Measurements from ENCODE around the gene STARD5.

STARD5 gene

DNA sequence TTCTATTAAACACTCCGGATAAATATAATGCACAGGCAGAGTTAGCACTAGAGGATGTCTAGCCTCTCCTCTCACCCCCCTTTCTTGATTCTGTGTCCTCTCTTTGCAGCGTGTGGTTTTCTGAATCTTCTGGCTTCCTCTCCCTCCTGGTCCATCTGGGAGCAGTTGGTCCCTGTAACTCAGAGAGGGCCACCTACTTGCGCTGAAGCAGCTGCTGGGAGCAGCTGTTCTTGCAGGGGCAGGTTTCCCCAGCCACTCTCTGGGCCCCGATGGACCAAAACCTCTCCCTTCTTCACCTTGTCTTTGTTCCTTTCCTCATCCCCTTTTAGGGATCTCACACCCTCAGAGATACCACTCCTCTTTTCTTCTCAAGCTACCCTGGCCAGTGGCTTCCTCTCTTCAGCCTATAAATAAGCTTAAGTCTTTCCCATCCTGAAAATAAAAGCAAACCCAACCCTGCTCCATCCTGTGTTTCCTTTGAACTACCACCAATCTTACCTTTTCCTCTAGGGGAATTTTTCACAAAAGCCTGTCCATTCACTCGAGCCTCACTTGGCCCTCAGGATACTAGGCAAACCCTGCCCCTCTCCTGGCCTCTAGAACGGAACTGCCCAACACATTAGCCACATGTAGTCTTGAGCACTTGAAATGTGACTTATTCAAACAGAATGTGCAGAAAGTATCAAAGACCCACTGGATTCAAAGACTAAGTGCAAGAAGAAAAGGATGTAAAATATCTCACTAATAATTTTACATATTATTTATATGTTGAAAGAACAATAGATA is 59.7 kb downstream of the STARD5 start:
- in situ Hi-C loops (cut with MboI; ENCODE audit: low pct_unique_long_range_greater_than_20kb, low sequenced_read_pairs, unreplicated experiment) = loop anchor here (10.0 kb wide), 1 partner anchor 109 kb away; no protein-coding TSS in a partner anchor
- TF ChIP-seq, protein P1, sequence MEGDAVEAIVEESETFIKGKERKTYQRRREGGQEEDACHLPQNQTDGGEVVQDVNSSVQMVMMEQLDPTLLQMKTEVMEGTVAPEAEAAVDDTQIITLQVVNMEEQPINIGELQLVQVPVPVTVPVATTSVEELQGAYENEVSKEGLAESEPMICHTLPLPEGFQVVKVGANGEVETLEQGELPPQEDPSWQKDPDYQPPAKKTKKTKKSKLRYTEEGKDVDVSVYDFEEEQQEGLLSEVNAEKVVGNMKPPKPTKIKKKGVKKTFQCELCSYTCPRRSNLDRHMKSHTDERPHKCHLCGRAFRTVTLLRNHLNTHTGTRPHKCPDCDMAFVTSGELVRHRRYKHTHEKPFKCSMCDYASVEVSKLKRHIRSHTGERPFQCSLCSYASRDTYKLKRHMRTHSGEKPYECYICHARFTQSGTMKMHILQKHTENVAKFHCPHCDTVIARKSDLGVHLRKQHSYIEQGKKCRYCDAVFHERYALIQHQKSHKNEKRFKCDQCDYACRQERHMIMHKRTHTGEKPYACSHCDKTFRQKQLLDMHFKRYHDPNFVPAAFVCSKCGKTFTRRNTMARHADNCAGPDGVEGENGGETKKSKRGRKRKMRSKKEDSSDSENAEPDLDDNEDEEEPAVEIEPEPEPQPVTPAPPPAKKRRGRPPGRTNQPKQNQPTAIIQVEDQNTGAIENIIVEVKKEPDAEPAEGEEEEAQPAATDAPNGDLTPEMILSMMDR (IDR thresholded peaks at IDR 0.05; ENCODE audit: extremely low read depth, insufficient read depth, missing control alignments) = no peak
- no peak for DNase-seq (ENCODE audit: low spot score)

DNA sequence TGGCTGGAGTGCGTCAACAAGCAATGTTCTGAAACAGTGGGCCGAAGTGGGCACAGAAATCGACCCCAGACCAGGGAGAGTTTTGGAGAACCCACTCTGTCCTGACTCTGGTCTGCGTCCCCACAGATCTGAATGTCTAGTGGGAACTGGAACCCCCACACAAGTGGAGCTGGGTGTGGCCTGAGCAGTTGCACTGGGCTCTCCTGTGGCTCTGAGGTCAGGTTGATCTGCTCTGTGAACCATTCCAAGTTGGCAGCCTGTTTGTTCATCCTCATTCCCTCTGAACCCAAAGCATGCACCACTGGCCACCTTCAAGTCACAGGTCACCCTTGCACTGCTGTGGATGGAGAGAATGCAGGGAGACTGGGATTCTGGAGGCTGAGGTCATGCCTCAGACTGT is 60.5 kb downstream of the STARD5 start:
- TF ChIP-seq, protein P1 (IDR thresholded peaks at IDR 0.05; ENCODE audit: extremely low read depth, insufficient read depth, missing control alignments) = no peak
- in situ Hi-C loops (cut with MboI; ENCODE audit: low pct_unique_long_range_greater_than_20kb, low sequenced_read_pairs, unreplicated experiment) = loop anchor here (10.0 kb wide), 1 partner anchor 109 kb away; no protein-coding TSS in a partner anchor
- no peak for DNase-seq (ENCODE audit: low spot score)

DNA sequence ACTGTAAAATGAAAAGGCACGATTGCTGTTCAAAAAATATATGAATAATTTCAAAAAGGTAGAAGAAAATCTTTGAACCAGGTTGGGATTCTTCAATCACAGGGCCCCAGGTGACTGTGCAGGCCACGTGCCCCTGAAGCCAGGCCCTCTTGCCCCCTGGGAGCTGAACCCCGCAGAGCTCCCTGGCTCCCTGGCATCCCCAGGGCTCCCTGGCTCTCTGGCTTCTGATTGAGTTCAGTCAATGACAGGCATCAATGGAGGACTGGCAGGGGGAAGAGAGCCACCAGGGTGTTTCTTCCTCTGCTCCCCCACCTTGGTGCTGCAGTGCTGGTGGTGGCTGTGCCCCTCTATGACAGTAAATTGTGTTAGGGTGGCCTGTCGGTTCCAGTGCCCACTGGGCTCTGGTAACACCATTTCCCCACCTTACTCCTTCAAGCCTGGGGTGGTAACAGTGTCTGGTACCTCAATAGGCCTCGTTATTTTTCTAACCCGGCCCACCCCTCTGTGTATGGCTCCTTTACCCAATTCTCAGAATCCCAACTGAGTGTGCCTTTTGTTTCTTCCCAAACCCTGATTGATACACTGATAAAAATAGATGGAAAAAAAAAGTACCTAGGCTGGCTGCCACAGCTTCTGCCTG is 62.6 kb downstream of the STARD5 start:
- TF ChIP-seq, protein P1 (IDR thresholded peaks at IDR 0.05; ENCODE audit: extremely low read depth, insufficient read depth, missing control alignments) = no peak
- no peak for DNase-seq (ENCODE audit: low spot score)
- in situ Hi-C loops (cut with MboI; ENCODE audit: low pct_unique_long_range_greater_than_20kb, low sequenced_read_pairs, unreplicated experiment) = loop anchor here (10.0 kb wide), 1 partner anchor 106 kb away; no protein-coding TSS in a partner anchor

DNA sequence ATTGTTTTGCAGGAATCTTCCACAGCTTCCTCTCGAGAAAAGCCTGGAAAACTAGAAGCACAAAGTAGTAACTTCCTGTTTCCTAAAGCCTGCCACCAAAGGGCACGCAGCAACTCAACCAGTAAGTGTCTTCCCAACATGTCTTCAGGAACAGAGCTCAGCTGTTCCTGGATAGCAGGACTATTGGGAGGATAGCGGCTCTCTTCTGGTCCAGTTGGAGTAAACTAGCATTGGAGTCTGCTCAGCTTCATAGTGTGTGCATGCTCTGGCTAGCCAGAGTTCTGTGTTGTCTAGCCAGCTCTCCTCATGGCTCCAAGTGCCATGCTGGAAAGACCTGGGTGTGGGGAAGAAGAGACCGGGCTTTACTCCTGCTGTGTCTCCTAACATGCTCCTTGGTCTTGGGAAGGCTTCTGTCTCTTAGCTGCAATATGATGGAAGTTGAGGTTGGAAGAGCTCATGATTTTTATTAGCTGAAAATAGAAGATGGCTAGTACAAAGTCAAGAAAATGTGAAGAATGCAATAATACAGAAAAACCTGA is 64.1 kb downstream of the STARD5 start:
- in situ Hi-C loops (cut with MboI; ENCODE audit: low pct_unique_long_range_greater_than_20kb, low sequenced_read_pairs, unreplicated experiment) = loop anchor here (10.0 kb wide), 1 partner anchor 105 kb away; no protein-coding TSS in a partner anchor
- TF ChIP-seq, protein P1 (IDR thresholded peaks at IDR 0.05; ENCODE audit: extremely low read depth, insufficient read depth, missing control alignments) = no peak
- no peak for DNase-seq (ENCODE audit: low spot score)
